T-helper 1 cell treated with Interleukin-12 subunit alpha and Interleukin-12 subunit beta and Interleukin-4 antibody, amounts not matched to agents 30 ng/mL and 1 ng/mL, for 36 hours (primary cell): ENCODE results near the gene SP1. TPM values are rescaled to one million over a fixed set of nuclear protein-coding genes. Genes with fewer than 3 reads are reported as not detected.
"Not testable (repeated sequence)": the region's sequence is repeated elsewhere in the genome, so short reads cannot be mapped to it uniquely, and the experiment has no call there.

Experiments used
- intact Hi-C: fragments of 100-400 bp; cut with micrococcal nuclease; formaldehyde crosslinking; loops from one replicate; pipeline ENCODE4 v1.15.1; 2024
- total RNA-seq: library from RNA; stranded (reverse); gene quantifications from 2 replicates; pipeline ENCODE4 v1.2.3, GENCODE V29; 2022

The SP1 gene
- total RNA-seq: 75.7 and 78.0 TPM in 2 replicates

DNA sequence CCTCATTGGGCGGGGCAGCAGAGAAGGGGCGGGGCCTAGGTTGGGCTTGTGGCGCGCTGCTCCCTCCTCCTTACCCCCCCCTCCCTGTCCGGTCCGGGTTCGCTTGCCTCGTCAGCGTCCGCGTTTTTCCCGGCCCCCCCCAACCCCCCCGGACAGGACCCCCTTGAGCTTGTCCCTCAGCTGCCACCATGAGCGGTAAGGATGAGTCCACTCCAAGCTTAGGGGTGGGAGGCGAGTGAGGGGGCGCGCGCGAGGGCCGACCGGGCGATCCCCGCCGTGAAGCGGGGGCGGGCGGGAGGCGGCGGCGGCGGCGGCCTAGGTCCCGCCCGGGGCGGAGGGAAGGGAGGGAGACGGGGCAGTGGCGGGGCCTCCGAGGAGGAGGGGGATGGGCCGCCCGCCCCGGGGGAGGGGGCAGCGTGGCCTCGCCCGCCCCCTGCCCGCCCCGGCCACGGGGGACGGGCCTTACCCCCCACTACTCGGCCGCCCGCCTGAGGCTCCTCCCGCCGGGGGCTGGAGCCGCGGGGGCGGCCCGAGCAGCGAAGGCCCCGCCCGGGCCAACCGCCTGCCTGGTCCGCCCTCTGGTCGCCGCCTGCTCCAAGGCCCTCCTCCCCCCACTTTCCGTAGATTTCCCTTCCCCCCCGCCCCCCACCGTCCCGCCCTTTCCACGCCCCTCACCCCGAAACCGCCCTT lies at the start of gene SP1:
TSS of gene SP1 (plus strand) at position 73 of the 690 bp plus-strand sequence. CDS start at position 189, 116 bp downstream.
- intact Hi-C loops: loop anchor here (1.0 kb wide), 2 partner anchors 160 to 347 kb away; partner anchors contain the start of gene CALCOCO1

DNA sequence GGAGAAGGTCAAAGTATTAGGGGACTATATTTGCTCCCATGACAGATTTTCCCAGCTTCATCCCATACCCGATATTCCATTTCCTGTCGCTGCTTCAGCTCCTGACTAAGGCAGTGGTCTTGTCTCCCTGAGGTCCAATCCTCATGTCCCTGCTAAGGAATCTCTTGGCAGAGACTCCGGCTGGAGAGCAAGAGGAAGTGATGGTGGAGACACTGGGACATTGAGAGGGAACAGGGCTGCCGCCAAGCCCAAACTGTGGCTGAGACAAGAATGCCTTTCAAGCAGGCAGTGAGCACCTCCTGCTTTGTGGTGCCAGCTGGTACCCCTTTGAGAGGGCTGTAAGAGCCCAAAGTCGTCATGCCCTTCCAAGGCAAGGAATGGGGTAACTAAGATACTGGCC lies 49.3 kb upstream of the SP1 start:
- intact Hi-C loops: no loop called here

DNA sequence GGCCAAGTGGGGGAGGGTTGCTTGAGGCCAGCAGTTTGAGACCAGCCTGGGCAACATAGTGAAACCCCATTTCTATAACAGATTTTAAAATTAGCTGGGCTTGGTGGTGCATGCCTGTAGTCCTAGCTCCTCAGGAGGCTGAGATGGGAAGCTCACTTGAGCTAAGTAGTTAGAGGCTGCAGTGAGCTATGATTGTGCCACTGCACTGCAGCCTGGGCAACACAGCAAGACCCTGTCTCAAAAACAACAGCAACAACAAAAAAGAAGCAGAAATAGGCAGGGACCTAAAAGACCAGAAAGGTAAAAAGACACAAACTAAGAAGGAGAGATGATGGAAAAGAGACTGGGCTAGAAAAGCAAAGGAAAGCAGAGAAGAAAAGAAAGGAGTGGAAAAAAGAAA lies 47.6 kb upstream of the SP1 start:
- intact Hi-C loops: not testable (repeated sequence)

DNA sequence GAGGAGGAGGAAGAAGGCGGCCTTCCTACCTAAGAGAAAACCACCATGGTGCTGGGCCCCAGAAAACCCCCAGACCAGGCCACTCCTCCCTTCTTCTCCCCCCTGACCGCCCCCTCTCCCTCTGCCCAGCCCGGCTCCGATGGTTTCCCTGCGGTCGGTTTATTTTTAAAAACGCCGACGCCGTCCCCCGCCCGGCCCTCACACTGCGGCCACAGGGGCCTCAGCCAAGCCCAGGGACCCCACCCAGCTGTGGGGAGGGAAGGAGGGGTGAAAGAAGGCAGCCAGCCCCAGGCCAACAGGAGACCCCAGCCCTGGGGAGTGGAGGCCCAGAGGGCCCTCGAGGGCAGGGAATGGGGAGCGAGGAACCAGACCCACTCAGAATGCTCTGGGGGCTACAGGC lies 47.2 kb upstream of the SP1 start:
- intact Hi-C loops: no loop called here

DNA sequence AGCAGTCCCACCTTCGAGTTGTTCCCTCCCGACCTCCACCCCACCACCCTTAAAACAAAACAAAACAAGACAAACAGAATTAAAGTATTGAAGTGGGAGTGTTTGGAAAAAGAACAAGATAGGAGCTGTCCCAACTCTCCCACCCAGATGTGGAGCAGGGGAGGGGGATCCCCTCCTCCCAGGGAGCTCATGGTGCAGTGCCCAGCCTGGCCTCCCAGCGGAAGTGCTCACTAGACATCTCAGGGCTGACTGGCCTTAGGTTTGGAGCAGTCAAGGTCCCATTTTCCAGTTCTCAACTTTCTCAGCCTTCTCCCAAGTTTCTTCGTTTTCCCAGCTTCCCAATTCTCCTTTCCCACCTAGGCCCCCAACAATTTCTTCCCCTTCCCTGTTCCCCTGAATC lies 46.7 kb upstream of the SP1 start:
- intact Hi-C loops: no loop called here

DNA sequence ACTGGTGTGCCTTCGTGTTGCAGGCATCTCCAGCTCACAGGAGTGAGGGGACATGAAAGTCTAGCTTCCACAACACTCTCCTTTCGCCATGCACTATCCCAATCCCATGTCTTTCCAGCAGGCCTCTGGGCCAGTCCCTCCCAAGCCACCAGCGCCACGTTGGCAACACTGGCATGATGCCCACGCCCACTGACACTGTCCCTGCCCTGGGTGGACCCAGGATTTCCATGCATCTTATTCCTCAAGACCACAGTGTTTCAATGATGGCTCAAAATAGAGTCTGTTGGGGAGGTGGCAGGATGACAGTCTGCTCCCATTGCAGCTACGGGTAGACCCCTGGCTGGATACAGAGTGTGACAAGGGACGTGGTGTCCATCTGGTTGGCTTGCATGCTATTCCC lies 46.1 kb upstream of the SP1 start:
- intact Hi-C loops: no loop called here

DNA sequence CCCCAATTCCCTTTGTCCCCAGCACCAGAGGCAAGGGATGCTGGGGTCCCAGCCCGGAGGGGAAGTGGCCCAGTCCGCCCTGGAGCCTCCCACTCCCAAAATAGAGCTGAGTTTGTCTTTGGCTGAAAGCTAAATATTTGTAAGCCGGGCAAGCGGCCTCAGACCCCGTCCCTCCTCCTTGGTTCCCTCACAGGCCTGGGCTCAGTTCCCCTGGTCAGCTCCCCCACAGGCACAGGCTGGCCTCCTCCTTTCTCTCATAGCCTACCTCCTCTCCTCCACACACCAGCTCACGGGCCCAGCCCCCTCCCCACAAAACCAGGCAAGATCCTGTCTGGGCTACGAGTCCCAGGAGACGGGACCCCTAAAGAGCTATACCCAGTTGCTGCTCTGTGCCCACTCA lies 45.2 kb upstream of the SP1 start:
- intact Hi-C loops: no loop called here

DNA sequence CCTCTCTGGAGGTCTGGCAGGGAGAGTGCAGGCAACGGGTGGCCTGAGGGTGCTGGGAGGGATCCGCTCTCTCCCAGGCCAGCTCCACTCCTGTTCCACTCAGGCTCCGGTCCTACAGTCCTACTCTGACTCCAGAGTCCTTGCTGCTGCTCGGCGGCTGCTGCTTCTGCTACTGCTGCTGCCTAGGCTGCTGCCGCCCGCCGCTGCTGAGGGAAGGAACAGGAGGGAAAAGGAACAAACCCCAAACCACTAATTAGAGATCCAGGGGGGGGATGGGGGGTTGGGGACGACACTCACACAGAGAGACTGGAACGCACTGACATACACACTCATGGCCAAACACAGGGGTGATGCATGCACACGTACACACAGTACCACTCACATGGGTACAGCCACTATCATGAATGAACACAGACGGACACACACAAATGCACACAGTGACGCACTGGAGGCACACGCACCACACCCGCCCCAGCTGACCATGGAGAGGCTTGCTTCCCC lies 43.7 kb upstream of the SP1 start, which contains the start of gene SP7:
TSS of gene SP7 (minus strand) at position 174 of the 501 bp plus-strand sequence. CDS start 708 bp downstream, outside the sequence.
- intact Hi-C loops: no loop called here

DNA sequence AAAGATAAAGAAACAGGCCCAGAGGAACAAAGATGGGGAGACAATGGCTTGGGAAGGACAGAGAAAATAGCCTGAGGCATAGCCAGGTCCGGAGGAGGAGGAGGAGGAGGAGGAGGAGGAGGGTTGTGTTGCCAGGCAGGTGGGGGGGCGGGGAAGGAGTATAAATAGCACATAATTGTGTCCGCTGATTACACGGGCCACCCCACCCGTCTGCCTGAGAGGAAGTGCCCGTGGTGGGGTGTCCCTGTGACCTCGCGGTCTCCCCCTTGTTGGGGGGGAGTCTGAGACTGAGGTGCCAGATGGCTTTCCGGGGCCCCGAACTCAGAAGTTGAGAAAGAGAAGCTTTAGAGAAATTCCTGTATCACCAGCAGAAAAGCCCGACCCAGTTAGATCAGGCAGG lies 42.0 kb upstream of the SP1 start:
- intact Hi-C loops: no loop called here

DNA sequence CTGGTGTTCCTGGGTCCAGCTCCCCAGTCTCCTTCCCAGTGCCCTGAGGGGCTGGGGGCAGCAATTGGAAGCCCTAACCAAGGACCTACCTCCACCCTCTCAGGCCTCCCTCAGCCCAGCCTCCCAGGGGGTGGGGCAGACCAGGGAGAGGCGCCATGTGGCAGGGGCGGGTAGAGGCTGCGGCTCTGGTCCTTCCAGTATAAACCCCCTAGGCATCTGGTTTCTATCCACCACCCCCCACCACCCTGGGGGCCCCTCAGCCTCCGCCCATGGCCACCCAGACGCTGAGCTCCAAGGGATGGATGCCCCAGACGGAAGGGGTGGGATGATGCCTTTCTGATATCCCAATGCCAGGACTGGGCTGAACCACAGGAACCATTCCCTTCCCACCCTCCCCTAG lies 41.1 kb upstream of the SP1 start:
- intact Hi-C loops: no loop called here

DNA sequence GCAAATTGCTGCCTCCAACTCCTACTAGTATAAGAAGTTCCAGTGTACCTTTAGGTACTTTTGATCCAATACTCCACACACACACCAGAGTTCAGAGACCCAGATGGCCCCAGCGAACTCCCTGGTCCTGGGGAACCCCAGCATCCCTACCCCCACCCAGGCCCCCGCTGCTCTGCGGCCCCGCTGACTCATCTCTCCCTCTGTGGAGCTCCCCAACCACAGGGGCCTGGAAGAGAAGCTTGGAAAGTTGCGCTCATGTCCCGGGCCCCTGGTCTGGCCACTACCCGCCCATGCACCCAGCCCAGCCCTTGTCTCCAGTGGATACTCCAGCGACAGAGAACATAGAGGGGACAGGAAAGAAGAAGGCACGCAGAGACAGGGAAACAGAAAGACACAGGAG lies 39.6 kb upstream of the SP1 start:
- intact Hi-C loops: no loop called here

DNA sequence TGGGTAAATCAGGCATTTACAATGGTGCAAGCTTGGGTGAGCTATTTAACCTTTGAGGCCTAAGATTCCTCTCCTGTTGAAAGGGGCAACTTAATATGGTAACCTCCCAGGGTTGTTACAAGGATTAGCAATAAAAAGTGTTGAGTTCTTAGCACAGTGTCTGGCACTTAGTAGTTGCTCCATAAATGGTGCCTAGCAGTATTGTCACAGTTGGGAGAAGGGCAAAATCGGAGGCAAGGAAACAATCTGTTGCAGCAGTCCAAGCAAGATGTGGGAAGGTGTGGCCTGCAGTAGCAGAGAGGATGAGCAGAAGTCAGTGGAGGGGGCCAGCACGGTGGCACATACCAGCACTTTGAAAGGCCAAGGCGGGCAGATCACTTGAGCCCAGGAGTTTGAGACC lies 36.5 kb upstream of the SP1 start:
- intact Hi-C loops: no loop called here

DNA sequence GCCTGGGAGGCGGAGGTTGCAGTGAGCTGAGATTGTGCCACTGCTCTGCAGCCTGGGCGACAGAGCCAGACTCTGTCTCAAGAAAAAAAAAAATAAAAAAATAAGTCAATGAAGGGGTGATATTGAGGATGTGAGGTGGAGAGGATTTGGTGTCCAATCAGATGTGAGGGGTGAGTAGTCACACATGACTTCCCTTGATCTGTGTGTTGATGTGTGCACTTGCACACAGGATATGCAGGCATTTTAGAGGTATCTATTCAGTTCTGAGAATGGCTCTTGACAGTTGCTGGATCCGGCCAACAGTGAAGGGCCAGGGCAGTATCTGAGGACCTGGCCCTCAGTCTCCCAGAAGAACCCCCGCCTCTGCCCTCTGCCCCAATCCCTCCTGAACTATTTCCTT lies 36.0 kb upstream of the SP1 start:
- intact Hi-C loops: loop anchor here (2.0 kb wide), 1 partner anchor 77 kb away; no protein-coding TSS in a partner anchor

DNA sequence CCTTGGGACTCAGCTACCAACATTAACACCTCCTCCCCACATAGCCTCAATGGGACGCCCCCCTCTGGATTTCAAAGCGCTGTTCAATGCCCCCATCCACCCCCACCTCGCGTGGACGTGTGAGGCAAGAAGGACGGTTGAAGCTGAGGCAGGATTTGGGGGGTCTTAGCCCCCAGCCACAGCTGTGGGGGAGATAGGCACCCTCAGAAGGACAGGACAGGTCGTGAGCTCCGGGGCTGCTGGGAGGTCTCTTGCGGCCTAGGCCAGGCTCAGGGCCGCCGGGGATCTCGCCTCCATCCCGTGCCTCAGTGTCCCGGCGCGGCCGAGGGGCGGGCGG lies 35.5 kb upstream of the SP1 start:
- intact Hi-C loops: loop anchor here (2.0 kb wide), 1 partner anchor 76 kb away; no protein-coding TSS in a partner anchor

DNA sequence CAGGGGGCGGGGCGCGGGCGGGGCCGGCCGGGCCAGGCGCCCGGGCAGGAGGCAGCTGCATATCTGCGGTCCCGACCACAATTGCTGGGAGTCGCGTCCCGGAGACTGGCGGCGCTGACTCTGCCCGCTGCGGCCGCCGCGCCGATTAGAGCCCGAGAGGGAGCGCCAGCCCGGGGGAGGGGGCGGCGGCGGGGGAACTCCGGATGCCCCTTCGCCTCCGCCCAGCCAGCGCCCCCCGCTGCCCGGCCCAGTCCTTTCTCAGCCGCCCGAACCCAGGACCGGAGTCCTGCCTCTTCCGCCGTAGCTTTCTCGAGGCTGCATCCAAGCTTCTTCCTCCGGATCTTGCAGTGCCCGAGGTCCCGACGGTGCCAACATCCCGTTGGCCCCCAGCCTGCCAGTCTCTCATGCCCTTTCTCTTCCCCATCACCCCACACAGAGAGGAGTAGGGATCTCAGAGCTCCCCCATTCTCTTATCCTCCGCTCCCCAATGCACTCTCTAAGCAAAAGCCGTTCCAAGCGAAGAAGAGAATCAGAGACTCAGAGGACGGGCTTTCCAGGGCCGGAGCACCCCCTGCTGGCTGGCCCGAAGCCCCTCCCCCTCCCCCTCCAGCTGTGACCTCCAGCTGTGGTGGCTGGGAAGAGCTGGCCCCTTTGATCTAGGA lies 35.0 kb upstream of the SP1 start:
- intact Hi-C loops: loop anchor here (1.0 to 2.0 kb wide), 5 partner anchors 21 to 186 kb away; partner anchors contain the start of gene PFDN5

DNA sequence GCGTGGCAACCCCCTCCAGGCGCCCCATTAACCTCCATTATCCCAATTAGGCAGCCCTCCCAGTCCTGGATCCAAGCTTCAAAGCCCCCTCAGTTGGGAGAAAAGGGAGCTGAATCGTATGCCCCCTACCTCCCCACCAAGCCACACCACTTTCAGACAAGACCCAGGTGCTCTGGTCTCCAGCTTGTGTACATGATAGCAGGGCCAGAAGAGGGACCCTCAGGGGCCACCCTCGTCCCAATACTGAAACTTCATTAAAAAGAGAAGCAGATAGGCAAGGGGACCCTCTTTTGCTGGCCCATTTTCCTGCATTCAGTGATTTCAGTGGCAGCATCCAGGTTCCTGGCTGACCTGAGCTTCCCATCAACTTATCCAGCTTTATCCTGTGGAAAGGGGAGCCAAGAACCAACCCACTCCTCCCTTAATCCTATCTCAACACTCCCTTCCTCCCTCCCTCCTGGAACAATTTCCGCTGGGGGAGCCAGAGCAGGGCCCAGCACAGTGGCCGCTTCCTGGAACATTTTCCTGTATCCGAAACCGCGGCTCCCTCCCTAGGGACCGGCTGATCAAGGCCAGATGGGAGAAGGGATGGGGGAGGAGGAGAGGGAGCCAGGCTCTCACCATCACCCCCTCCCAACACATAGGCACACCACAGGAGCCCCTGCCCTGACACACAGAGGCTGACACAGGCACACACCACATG lies 34.3 kb upstream of the SP1 start:
- intact Hi-C loops: loop anchor here (1.0 to 2.0 kb wide), 5 partner anchors 21 to 186 kb away; partner anchors contain the start of gene PFDN5

DNA sequence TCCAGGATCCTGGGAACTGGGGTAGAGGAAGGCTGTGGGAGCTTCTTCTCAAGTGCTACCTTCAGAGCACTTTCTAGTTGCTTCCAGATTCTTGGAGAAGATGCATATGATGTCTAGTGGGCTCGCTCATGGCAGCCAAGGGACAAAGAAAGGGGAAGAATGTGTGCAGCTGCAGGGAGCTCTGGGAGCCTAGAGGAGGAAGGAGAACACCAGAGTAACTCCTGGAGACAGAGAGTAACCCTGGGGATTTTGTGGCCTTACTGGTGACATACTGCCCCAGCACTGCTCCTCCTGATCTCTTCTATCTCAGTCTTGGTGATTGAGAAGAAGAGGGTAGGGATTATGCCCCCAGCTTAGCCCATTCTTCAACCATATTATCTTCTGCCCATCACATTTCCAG lies 33.5 kb upstream of the SP1 start:
- intact Hi-C loops: no loop called here

DNA sequence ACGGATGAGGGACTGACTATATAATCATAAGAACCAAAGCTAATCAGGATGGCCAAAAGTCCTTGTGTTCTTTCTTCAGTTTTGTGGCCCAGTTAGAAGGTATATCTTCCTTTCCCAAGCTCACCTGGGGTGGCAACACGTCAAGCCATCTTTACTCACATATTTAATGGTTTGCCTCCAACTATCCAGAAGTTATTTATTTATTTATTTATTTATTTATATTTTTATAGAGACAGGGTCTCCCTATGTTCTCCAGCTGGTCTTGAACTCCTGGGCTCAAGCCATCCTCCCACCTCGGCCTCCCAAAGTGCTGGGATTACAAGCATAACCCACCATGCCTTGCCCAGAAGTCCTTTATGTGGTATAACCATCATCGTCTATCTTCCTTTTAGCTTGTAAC lies 32.1 kb upstream of the SP1 start:
- intact Hi-C loops: no loop called here

DNA sequence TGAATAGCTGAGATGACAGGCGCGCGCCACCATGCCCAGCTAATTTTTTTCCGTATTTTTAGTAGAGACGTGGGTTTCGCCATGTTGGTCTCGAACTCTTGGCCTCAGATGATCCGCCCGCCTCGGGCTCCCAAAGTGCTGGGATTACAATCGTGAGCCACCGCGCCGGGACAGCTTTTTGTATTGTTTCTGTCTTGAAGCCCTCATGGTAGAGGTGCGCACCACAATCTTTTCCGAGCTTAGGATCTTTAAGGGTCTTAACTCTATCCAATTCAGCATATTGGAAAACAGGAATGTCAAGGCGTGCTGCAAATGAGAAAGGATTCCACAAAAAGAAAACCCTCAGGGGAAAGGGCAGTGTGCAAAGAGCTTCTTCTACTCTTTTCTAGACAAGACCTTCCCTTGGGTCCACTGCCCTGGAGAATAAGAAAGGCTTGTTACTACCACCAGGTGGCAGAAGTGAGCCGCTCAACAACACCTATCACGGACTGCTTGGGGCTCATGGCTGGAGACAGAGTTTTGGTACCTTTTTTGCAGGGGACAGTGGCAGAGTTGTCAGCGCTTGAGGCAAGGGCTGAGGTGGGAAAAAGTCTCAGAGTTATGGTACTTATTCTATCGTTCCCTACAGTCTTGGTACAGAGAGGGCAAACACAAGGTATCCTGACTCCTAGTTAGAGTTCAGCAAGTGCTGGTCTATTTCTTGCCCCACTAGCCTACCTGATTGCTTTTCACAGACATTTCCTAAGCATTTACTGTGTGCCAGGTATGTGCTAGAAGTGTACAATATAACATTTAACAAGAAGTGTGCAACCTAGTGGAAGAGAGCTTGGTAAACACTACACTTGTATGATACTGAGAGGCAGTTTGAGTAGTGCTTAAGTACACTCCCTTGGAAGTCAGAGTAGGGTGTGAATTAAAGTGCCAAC lies 27.4 kb upstream of the SP1 start:
- intact Hi-C loops: loop anchor here (1.0 to 2.0 kb wide), 7 partner anchors 27 to 156 kb away; partner anchors contain the start of gene PRR13

DNA sequence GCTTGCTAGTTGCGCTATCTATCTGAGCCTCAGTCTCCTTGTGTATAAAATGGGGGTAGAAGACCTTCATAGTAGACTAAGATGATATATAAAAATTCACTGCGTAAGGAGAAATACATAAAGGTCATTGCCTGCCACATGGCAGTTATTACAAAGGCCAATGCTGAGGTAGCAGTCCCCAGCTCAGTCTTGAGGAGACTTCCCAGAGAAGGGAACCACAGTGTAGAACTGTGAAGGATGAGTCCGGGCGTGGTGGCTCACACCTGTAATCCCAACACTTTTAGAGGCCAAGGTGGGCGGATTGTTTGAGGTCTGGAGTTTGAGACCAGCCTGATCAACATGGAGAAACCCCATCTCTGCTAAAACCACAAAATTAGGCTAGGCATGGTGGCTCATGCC lies 26.7 kb upstream of the SP1 start:
- intact Hi-C loops: loop anchor here (2.0 kb wide), 2 partner anchors 28 to 60 kb away; no protein-coding TSS in a partner anchor

DNA sequence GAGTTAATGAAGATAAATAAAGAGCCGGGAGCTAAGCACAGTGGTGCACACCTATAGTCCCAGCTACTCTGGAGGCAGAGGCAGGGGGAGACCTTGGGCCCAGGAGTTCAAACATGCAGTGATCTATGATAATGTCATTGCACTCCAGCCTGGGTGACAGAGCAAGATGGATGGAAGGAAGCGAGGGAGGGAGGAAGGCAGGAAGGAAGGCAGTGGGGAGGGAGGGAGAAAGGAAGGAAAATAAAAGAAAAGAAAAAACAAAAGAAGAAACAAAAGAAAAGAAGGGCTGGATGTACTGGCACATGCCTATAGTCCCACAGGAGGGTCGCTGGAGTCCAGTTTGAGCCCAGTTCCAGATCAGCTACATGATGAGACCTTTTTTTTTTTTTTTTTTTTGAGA lies 24.9 kb upstream of the SP1 start:
- intact Hi-C loops: no loop called here
